HEK293T (cell line): ENCODE measurements around the gene ADIRF.
"Not testable (repeated sequence)": the region's sequence is repeated elsewhere in the genome, so short reads cannot be mapped to it uniquely, and the experiment has no call there.

ENCODE experiments used
- BHLHE40 ChIP-seq: fragments of 450-650 bp; IDR thresholded peaks from 2 replicates; pipeline ENCODE4 v1.6.1; 2016; ENCODE audit warnings: mild to moderate bottlenecking, moderate library complexity, borderline replicate concordance
- CTBP1 ChIP-seq: fragments of 450-650 bp; IDR thresholded peaks from 2 replicates; pipeline ENCODE4 v1.6.1; 2016; ENCODE audit warnings: borderline replicate concordance
- FOXA1 ChIP-seq: fragments of 450-650 bp; IDR thresholded peaks from 2 replicates; pipeline ENCODE4 v1.6.1; 2016; ENCODE audit warnings: mild to moderate bottlenecking
- FOXK2 ChIP-seq: fragments of 450-650 bp; IDR thresholded peaks from 2 replicates; pipeline ENCODE4 v1.6.1; 2016; ENCODE audit warnings: mild to moderate bottlenecking
- FOXM1 ChIP-seq: fragments of 450-650 bp; IDR thresholded peaks from 2 replicates; pipeline ENCODE4 v1.6.1; 2017; ENCODE audit warnings: mild to moderate bottlenecking, borderline replicate concordance
- HDGF ChIP-seq: fragments of 450-650 bp; IDR thresholded peaks from 2 replicates; pipeline ENCODE4 v1.6.1; 2017; ENCODE audit warnings: antibody characterized with exemption, borderline replicate concordance
- L3MBTL2 ChIP-seq: fragments of 450-650 bp; conservative IDR thresholded peaks from 2 replicates; pipeline ENCODE4 v1.6.1; 2016; ENCODE audit warnings: mild to moderate bottlenecking
- NFRKB ChIP-seq: fragments of 450-650 bp; IDR thresholded peaks from 2 replicates; pipeline ENCODE4 v1.6.1; 2016; ENCODE audit warnings: mild to moderate bottlenecking, moderate library complexity
- SP1 ChIP-seq: fragments of 450-650 bp; IDR thresholded peaks from 2 replicates; pipeline ENCODE4 v1.6.1; 2017
- SUZ12 ChIP-seq: fragments of 450-650 bp; IDR thresholded peaks from 2 replicates; pipeline ENCODE4 v1.6.1; 2016; ENCODE audit warnings: mild to moderate bottlenecking
- TARDBP ChIP-seq: fragments of 450-650 bp; IDR thresholded peaks from 2 replicates; pipeline ENCODE4 v1.6.1; 2016
- ZNF384 ChIP-seq: fragments of 450-650 bp; IDR thresholded peaks from 2 replicates; pipeline ENCODE4 v1.6.1; 2016

GRCh38 chr10:87019504-87019903 is 51.2 kb downstream of the ADIRF start:
- TF ChIP-seq SUZ12, BHLHE40, FOXA1, SP1, FOXM1, ZNF384, HDGF, CTBP1, L3MBTL2, FOXK2, NFRKB, TARDBP: not testable (repeated sequence)
